ENCODE results near the gene TBC1D22A.

TBC1D22A gene

GRCh38 chr22:47155912-47156311 lies 393.5 kb downstream of the TBC1D22A start:
- no peak for ATAC-seq
- no peak for TF ChIP-seq ARNTL (CRISPR knock-in tag; IDR thresholded peaks at IDR 0.05; ENCODE audit: borderline replicate concordance, low read depth)
- TF ChIP-seq CSRNP3 (CRISPR knock-in tag; IDR thresholded peaks at IDR 0.05): no peak
- TF ChIP-seq BACH2 (CRISPR knock-in tag; IDR thresholded peaks at IDR 0.05; ENCODE audit: borderline replicate concordance): no peak
- no peak for TF ChIP-seq ZNF70 (CRISPR knock-in tag; IDR thresholded peaks at IDR 0.05)
- no peak for TF ChIP-seq SNAI2 (CRISPR knock-in tag; IDR thresholded peaks at IDR 0.05)
- TF ChIP-seq RARB (CRISPR knock-in tag; IDR thresholded peaks at IDR 0.05): no peak
- no peak for TF ChIP-seq GLIS3 (CRISPR knock-in tag; IDR thresholded peaks at IDR 0.05)
- no peak for TF ChIP-seq CSDC2 (CRISPR knock-in tag; IDR thresholded peaks at IDR 0.05)
- TF ChIP-seq ZNF8 (CRISPR knock-in tag; IDR thresholded peaks at IDR 0.05): no peak
- TF ChIP-seq OSR1 (CRISPR knock-in tag; IDR thresholded peaks at IDR 0.05): no peak
- TF ChIP-seq ESRRG (CRISPR knock-in tag; IDR thresholded peaks at IDR 0.05): no peak

GRCh38 chr22:47156352-47157092 lies 394.1 kb downstream of the TBC1D22A start:
- TF ChIP-seq RARB (CRISPR knock-in tag; IDR thresholded peaks at IDR 0.05) (no peak), PATZ1 (CRISPR knock-in tag; IDR thresholded peaks at IDR 0.05; ENCODE audit: borderline replicate concordance) (no peak), GLIS3 (CRISPR knock-in tag; IDR thresholded peaks at IDR 0.05) (no peak)

GRCh38 chr22:47157093-47157420 lies 394.6 kb downstream of the TBC1D22A start:
- no peak for ATAC-seq
- no peak for TF ChIP-seq RARB (CRISPR knock-in tag; IDR thresholded peaks at IDR 0.05)

More at GRCh38 chr22:47156352-47157092, 394.1 kb downstream of the TBC1D22A start:
- no peak for ATAC-seq

- no peak for ATAC-seq
- TF ChIP-seq SNAI2 (CRISPR knock-in tag; IDR thresholded peaks at IDR 0.05) (no peak), ZC3H10 (CRISPR knock-in tag; IDR thresholded peaks at IDR 0.05) (no peak), RARB (CRISPR knock-in tag; IDR thresholded peaks at IDR 0.05) (no peak), CSRNP3 (CRISPR knock-in tag; IDR thresholded peaks at IDR 0.05) (no peak), ZNF70 (CRISPR knock-in tag; IDR thresholded peaks at IDR 0.05) (no peak), TSHZ2 (CRISPR knock-in tag; IDR thresholded peaks at IDR 0.05) (no peak), ESRRG (CRISPR knock-in tag; IDR thresholded peaks at IDR 0.05) (no peak), ZNF565 (CRISPR knock-in tag; conservative IDR thresholded peaks at IDR 0.05; ENCODE audit: low read depth) (no peak), CREB5 (CRISPR knock-in tag; IDR thresholded peaks at IDR 0.05; ENCODE audit: low read depth) (no peak), CSDC2 (CRISPR knock-in tag; IDR thresholded peaks at IDR 0.05) (no peak), ZFP30 (CRISPR knock-in tag; IDR thresholded peaks at IDR 0.05) (no peak), GLIS3 (CRISPR knock-in tag; IDR thresholded peaks at IDR 0.05) (no peak), POU6F1 (CRISPR knock-in tag; IDR thresholded peaks at IDR 0.05; ENCODE audit: borderline replicate concordance, low read depth) (no peak), OSR1 (CRISPR knock-in tag; IDR thresholded peaks at IDR 0.05) (no peak), TOX (CRISPR knock-in tag; IDR thresholded peaks at IDR 0.05; ENCODE audit: borderline replicate concordance) (no peak), PPARA (CRISPR knock-in tag; IDR thresholded peaks at IDR 0.05; ENCODE audit: borderline replicate concordance) (no peak), ZNF8 (CRISPR knock-in tag; IDR thresholded peaks at IDR 0.05) (no peak), BACH2 (CRISPR knock-in tag; IDR thresholded peaks at IDR 0.05; ENCODE audit: borderline replicate concordance) (no peak), ZFP3 (CRISPR knock-in tag; IDR thresholded peaks at IDR 0.05) (no peak)
Observed at GRCh38 chr22:47157486-47158270, 395.2 kb downstream of the TBC1D22A start.
